GM18520 (cell line): ENCODE measurements around the gene GABRA5.

Experiments
- ATAC-seq: cut with Tn5 transposase; IDR thresholded peaks from one replicate; pipeline ENCODE4 v1.9.1; 2021; ENCODE audit not compliant: unreplicated experiment

Gene GABRA5

GRCh38 chr15:26985050-26985449 lies 118.2 kb downstream of the GABRA5 start:
- ATAC-seq, result no peak

- ATAC-seq, result no peak
Measured at GRCh38 chr15:26996250-26996649, 129.4 kb downstream of the GABRA5 start.
